ENCODE results near the gene MT1A. TPM values are rescaled to one million over a fixed set of nuclear protein-coding genes. Genes with fewer than 3 reads are reported as not detected.

The MT1A gene
- total RNA-seq, 1 experiment from 2014 or later = 2.8 TPM

DNA sequence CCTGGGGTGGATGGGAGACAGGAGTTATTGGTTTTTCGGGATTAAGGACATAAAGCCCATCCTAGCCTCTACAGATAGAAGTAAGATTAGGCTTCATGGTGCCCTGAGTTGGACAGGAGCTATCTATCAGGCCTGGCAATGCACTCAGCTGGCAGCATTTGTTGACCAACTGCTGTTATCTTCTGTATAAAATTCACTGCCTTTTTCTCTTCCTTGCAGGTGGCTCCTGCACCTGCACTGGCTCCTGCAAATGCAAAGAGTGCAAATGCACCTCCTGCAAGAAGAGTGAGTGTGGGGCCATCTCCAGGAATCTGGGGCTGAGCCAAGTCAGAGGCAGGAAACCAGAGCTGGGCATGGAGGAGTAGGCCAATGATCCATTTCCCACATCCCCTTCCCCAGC lies 579 bp downstream of the MT1A start:
- ChIA-PET CTCF (interaction anchor here (1.4 kb wide), 1 partner anchor 38 kb away, joined by 3 read pairs; no protein-coding TSS in a partner anchor), POLR2A (interaction anchor here (1.5 kb wide), 1 partner anchor 14 kb away, joined by 4 read pairs; the partner anchor contains the start of gene MT1E)
- Mint-ChIP-seq H3K4me3 (no peak overlapping the region), H3K36me3 (peaks cover 5% of the 10 kb centered on the region; the same call in 1 of the 2 replicates), H3K9me3 (no peaks in the 10 kb centered on the region), H3K27ac (no peak overlapping the region), H3K4me1 (peaks cover 34% of the 10 kb centered on the region), H3K27me3 (ENCODE audit: low read depth) (peaks cover 100% of the 10 kb centered on the region)
- DNase-seq (ENCODE audit: low spot score) (no peak), ATAC-seq (no peak)
- TF ChIP-seq, protein P1, sequence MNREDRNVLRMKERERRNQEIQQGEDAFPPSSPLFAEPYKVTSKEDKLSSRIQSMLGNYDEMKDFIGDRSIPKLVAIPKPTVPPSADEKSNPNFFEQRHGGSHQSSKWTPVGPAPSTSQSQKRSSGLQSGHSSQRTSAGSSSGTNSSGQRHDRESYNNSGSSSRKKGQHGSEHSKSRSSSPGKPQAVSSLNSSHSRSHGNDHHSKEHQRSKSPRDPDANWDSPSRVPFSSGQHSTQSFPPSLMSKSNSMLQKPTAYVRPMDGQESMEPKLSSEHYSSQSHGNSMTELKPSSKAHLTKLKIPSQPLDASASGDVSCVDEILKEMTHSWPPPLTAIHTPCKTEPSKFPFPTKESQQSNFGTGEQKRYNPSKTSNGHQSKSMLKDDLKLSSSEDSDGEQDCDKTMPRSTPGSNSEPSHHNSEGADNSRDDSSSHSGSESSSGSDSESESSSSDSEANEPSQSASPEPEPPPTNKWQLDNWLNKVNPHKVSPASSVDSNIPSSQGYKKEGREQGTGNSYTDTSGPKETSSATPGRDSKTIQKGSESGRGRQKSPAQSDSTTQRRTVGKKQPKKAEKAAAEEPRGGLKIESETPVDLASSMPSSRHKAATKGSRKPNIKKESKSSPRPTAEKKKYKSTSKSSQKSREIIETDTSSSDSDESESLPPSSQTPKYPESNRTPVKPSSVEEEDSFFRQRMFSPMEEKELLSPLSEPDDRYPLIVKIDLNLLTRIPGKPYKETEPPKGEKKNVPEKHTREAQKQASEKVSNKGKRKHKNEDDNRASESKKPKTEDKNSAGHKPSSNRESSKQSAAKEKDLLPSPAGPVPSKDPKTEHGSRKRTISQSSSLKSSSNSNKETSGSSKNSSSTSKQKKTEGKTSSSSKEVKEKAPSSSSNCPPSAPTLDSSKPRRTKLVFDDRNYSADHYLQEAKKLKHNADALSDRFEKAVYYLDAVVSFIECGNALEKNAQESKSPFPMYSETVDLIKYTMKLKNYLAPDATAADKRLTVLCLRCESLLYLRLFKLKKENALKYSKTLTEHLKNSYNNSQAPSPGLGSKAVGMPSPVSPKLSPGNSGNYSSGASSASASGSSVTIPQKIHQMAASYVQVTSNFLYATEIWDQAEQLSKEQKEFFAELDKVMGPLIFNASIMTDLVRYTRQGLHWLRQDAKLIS (CRISPR knock-in tag; IDR thresholded peaks at IDR 0.05; ENCODE audit: borderline replicate concordance) = no peak
- TF ChIP-seq, protein P2, sequence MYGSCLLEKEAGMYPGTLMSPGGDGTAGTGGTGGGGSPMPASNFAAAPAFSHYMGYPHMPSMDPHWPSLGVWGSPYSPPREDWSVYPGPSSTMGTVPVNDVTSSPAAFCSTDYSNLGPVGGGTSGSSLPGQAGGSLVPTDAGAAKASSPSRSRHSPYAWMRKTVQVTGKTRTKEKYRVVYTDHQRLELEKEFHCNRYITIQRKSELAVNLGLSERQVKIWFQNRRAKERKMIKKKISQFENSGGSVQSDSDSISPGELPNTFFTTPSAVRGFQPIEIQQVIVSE (CRISPR knock-in tag; IDR thresholded peaks at IDR 0.05; ENCODE audit: borderline replicate concordance) = no peak
- TF ChIP-seq NFE2L1 (CRISPR knock-in tag; IDR thresholded peaks at IDR 0.05) (no peak), IRF2 (CRISPR knock-in tag; IDR thresholded peaks at IDR 0.05; ENCODE audit: borderline replicate concordance, low read depth) (no peak), NR2C2 (CRISPR knock-in tag; IDR thresholded peaks at IDR 0.05) (no peak)
- TF ChIP-seq, protein P3, sequence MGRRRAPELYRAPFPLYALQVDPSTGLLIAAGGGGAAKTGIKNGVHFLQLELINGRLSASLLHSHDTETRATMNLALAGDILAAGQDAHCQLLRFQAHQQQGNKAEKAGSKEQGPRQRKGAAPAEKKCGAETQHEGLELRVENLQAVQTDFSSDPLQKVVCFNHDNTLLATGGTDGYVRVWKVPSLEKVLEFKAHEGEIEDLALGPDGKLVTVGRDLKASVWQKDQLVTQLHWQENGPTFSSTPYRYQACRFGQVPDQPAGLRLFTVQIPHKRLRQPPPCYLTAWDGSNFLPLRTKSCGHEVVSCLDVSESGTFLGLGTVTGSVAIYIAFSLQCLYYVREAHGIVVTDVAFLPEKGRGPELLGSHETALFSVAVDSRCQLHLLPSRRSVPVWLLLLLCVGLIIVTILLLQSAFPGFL (CRISPR knock-in tag; IDR thresholded peaks at IDR 0.05; ENCODE audit: borderline replicate concordance) = no peak
- TF ChIP-seq, protein P4, sequence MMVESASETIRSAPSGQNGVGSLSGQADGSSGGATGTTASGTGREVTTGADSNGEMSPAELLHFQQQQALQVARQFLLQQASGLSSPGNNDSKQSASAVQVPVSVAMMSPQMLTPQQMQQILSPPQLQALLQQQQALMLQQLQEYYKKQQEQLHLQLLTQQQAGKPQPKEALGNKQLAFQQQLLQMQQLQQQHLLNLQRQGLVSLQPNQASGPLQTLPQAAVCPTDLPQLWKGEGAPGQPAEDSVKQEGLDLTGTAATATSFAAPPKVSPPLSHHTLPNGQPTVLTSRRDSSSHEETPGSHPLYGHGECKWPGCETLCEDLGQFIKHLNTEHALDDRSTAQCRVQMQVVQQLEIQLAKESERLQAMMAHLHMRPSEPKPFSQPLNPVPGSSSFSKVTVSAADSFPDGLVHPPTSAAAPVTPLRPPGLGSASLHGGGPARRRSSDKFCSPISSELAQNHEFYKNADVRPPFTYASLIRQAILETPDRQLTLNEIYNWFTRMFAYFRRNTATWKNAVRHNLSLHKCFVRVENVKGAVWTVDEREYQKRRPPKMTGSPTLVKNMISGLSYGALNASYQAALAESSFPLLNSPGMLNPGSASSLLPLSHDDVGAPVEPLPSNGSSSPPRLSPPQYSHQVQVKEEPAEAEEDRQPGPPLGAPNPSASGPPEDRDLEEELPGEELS (CRISPR knock-in tag; IDR thresholded peaks at IDR 0.05) = no peak
- TF ChIP-seq, protein P5, sequence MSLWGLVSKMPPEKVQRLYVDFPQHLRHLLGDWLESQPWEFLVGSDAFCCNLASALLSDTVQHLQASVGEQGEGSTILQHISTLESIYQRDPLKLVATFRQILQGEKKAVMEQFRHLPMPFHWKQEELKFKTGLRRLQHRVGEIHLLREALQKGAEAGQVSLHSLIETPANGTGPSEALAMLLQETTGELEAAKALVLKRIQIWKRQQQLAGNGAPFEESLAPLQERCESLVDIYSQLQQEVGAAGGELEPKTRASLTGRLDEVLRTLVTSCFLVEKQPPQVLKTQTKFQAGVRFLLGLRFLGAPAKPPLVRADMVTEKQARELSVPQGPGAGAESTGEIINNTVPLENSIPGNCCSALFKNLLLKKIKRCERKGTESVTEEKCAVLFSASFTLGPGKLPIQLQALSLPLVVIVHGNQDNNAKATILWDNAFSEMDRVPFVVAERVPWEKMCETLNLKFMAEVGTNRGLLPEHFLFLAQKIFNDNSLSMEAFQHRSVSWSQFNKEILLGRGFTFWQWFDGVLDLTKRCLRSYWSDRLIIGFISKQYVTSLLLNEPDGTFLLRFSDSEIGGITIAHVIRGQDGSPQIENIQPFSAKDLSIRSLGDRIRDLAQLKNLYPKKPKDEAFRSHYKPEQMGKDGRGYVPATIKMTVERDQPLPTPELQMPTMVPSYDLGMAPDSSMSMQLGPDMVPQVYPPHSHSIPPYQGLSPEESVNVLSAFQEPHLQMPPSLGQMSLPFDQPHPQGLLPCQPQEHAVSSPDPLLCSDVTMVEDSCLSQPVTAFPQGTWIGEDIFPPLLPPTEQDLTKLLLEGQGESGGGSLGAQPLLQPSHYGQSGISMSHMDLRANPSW (CRISPR knock-in tag; conservative IDR thresholded peaks at IDR 0.05; ENCODE audit: low read depth) = no peak

DNA sequence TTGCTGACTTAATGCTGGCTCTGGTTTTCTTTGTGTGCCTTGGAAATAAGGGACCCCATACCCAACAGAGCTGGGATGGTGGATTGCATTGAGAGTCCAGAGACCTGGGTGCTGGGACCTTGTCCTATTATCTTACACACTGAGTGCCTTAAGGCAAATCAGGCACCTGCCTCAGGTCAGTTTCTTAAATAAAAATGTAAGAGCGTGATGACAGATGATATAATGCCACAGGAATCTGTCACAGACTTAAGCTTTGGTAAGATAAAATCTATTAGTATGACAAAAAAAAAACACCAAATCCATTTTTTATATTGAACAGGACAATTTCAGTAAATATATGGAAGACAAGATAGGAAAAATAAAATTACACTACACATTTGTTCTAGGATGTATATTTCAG lies 1.6 kb downstream of the MT1A start:
- ATAC-seq = no peak
- Mint-ChIP-seq H3K9me3 (no peaks in the 10 kb centered on the region), H3K27me3 (ENCODE audit: low read depth) (peaks cover 100% of the 10 kb centered on the region), H3K4me3 (no peak overlapping the region), H3K27ac (no peak overlapping the region), H3K4me1 (peaks cover 31% of the 10 kb centered on the region), H3K36me3 (no peaks in the 10 kb centered on the region)
- ChIA-PET POLR2A (interaction anchor here (0.9 to 1.5 kb wide), 3 partner anchors 9 to 37 kb away, joined by 3 to 4 read pairs (median 3); partner anchors contain the start of gene MT1E), CTCF (interaction anchor here (1.4 kb wide), 2 partner anchors 15 to 39 kb away, joined by 3 to 6 read pairs; partner anchors contain the start of gene MT1E)
- DNase-seq (ENCODE audit: low spot score) = no peak
- no peak for TF ChIP-seq GTF2I (CRISPR knock-in tag; conservative IDR thresholded peaks at IDR 0.05)
- TF ChIP-seq, protein P6, sequence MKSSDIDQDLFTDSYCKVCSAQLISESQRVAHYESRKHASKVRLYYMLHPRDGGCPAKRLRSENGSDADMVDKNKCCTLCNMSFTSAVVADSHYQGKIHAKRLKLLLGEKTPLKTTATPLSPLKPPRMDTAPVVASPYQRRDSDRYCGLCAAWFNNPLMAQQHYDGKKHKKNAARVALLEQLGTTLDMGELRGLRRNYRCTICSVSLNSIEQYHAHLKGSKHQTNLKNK (CRISPR knock-in tag; IDR thresholded peaks at IDR 0.05) = no peak
- TF ChIP-seq JUN (CRISPR knock-in tag; IDR thresholded peaks at IDR 0.05) = no peak
- TF ChIP-seq, protein P2 (CRISPR knock-in tag; IDR thresholded peaks at IDR 0.05; ENCODE audit: borderline replicate concordance) = no peak
- no peak for TF ChIP-seq GABPB1 (CRISPR knock-in tag; IDR thresholded peaks at IDR 0.05)
- TF ChIP-seq SOX15 (CRISPR knock-in tag; IDR thresholded peaks at IDR 0.05) = no peak
- no peak for TF ChIP-seq OVOL2 (CRISPR knock-in tag; IDR thresholded peaks at IDR 0.05; ENCODE audit: borderline replicate concordance)
- TF ChIP-seq, protein P4 (CRISPR knock-in tag; IDR thresholded peaks at IDR 0.05) = no peak
- no peak for TF ChIP-seq ZNF121 (CRISPR knock-in tag; IDR thresholded peaks at IDR 0.05)
- no peak for TF ChIP-seq ESRRA (CRISPR knock-in tag; IDR thresholded peaks at IDR 0.05; ENCODE audit: borderline replicate concordance)
- no peak for TF ChIP-seq RELA (CRISPR knock-in tag; IDR thresholded peaks at IDR 0.05; ENCODE audit: borderline replicate concordance)
- no peak for TF ChIP-seq EMX1 (CRISPR knock-in tag; IDR thresholded peaks at IDR 0.05)
- TF ChIP-seq, protein P7, sequence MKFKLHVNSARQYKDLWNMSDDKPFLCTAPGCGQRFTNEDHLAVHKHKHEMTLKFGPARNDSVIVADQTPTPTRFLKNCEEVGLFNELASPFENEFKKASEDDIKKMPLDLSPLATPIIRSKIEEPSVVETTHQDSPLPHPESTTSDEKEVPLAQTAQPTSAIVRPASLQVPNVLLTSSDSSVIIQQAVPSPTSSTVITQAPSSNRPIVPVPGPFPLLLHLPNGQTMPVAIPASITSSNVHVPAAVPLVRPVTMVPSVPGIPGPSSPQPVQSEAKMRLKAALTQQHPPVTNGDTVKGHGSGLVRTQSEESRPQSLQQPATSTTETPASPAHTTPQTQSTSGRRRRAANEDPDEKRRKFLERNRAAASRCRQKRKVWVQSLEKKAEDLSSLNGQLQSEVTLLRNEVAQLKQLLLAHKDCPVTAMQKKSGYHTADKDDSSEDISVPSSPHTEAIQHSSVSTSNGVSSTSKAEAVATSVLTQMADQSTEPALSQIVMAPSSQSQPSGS (CRISPR knock-in tag; IDR thresholded peaks at IDR 0.05; ENCODE audit: borderline replicate concordance, low read depth) = no peak
